Hepatocyte (in vitro differentiated cells): ENCODE data around the gene UBE2G1. TPM values are rescaled to one million over a fixed set of nuclear protein-coding genes. Genes with fewer than 3 reads are reported as not detected.
A peak's percentile ranks its signal among the peaks of the same experiment; 100 is the strongest.

Experiments used
- DNase-seq: peaks from one replicate; pipeline ENCODE4 v3.0.0-alpha.2; 2016; ENCODE audit warnings: low spot score
- H2AFZ ChIP-seq: fragments of 200-600 bp; sonication (generic); 2 replicates; pipeline ENCODE4 v1.6.0; 2016; ENCODE audit warnings: antibody characterized with exemption, mild to moderate bottlenecking
- H3K27ac ChIP-seq: fragments of 200-600 bp; sonication (generic); 2 replicates; pipeline ENCODE4 v1.5.1; 2016; ENCODE audit warnings: mild to moderate bottlenecking
- H3K27me3 ChIP-seq: fragments of 200-600 bp; sonication (generic); 2 replicates; pipeline ENCODE4 v1.6.1; 2016
- H3K36me3 ChIP-seq: fragments of 200-600 bp; sonication (generic); replicated peaks from 2 replicates; pipeline ENCODE4 v1.5.1; 2016; ENCODE audit warnings: low read depth; ENCODE audit not compliant: insufficient read depth
- H3K4me1 ChIP-seq: fragments of 200-600 bp; sonication (generic); 2 replicates; pipeline ENCODE4 v1.5.1; 2016; ENCODE audit warnings: mild to moderate bottlenecking, moderate library complexity; ENCODE audit not compliant: insufficient read depth
- H3K4me2 ChIP-seq: fragments of 200-600 bp; sonication (generic); 2 replicates; pipeline ENCODE4 v1.6.0; 2016
- H3K4me3 ChIP-seq: fragments of 200-600 bp; sonication (generic); 2 replicates; pipeline ENCODE4 v1.5.1; 2016; ENCODE audit warnings: mild to moderate bottlenecking
- H3K79me2 ChIP-seq: fragments of 200-600 bp; sonication (generic); 2 replicates; pipeline ENCODE4 v1.6.0; 2017; ENCODE audit warnings: mild to moderate bottlenecking
- H3K9me2 ChIP-seq: fragments of 200-600 bp; sonication (generic); replicated peaks from 2 replicates; pipeline ENCODE4 v1.6.0; 2017; ENCODE audit warnings: mild to moderate bottlenecking; ENCODE audit not compliant: insufficient read depth
- H3K9me3 ChIP-seq: fragments of 200-600 bp; sonication (generic); 2 replicates; pipeline ENCODE4 v1.5.1; 2016; ENCODE audit warnings: low read depth, mild to moderate bottlenecking
- H4K20me1 ChIP-seq: fragments of 200-600 bp; sonication (generic); 2 replicates; pipeline ENCODE4 v1.6.0; 2016; ENCODE audit warnings: mild to moderate bottlenecking; ENCODE audit not compliant: insufficient read depth, poor library complexity, severe bottlenecking
- EZH2 ChIP-seq: fragments of 200-600 bp; sonication (generic); IDR thresholded peaks from 2 replicates; pipeline ENCODE4 v1.6.1; 2016; ENCODE audit warnings: antibody characterized with exemption, mild to moderate bottlenecking, borderline replicate concordance
- EZH2phosphoT487 ChIP-seq: fragments of 200-600 bp; sonication (generic); IDR thresholded peaks from one replicate; pipeline ENCODE4 v1.6.1; 2018; ENCODE audit warnings: antibody characterized with exemption, mild to moderate bottlenecking, low read depth, moderate library complexity; ENCODE audit not compliant: unreplicated experiment, severe bottlenecking
- WGBS: methylation state at CpG from one replicate; pipeline ENCODE4 v1.1.6; 2016; ENCODE audit warnings: low lambda C conversion rate; ENCODE audit errors: missing lambda C conversion rate; 5-methylcytosine and 5-hydroxymethylcytosine counted together
- polyA plus RNA-seq: library from polyadenylated mRNA; unstranded; fragments of >200 nt; fragmentation: Nextera tagmentation; extraction: Ambion mirVana; gene quantifications from 2 replicates; pipeline ENCODE4 v1.2.1, GENCODE V29; 2016
- total RNA-seq: library from RNA; depleted of rRNA; stranded (reverse); fragments of >200 nt; gene quantifications from 2 replicates; pipeline ENCODE4 v1.2.3, GENCODE V29; 2014
- TF ChIP-seq, protein P1 (sequence below): fragments of 200-600 bp; sonication (generic); IDR thresholded peaks from 2 replicates; pipeline ENCODE4 v1.5.1; 2016; ENCODE audit warnings: antibody characterized with exemption, mild to moderate bottlenecking; ENCODE audit not compliant: poor library complexity

UBE2G1 gene, protein sequence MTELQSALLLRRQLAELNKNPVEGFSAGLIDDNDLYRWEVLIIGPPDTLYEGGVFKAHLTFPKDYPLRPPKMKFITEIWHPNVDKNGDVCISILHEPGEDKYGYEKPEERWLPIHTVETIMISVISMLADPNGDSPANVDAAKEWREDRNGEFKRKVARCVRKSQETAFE
- total RNA-seq = 52.6 and 78.8 TPM in 2 replicates
- polyA plus RNA-seq = 51.3 and 65.1 TPM in 2 replicates

DNA sequence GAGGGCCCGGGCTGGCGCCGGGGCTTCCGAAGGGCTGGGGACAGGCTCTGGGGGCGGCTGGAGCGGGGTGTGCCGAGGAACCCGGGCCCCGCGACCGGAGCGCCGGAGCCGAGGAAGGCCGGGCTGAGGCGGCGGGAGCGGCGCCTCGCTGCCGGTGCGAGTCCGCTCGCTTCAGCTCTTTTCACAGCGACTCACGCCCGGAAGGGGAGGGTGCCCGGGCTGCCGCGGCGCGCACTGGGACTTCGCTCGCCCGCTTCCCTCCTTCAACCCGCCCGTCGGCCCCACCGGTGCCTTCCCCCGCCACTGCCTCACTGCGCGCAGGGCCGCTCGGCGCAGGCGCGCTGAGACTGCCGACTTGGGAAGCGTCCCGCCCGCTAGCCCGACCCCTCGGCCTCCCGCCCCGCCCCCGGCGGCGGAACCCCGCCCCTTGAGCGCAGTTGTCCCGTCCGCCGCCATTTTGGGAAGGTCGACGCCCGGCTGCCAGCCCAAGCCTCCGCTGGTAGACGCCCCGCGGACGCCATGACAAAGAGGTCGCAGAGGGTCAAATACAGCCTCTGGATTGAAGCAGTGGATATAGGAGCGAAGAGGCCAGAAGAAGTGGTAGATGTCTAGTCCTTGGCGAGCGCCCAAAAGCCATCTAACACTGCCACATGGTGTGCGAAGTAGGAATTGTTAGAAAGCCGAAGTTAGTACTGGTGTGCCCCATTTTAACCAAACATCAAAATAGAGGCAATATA, at the start of gene UBE2G1:
UBE2G1 (minus strand) TSS at position 349 of the 737 bp plus-strand sequence. CDS start 359 bp downstream, outside the sequence.
- H3K4me2 ChIP-seq = peak within 1 kb of the TSS; percentile 92
- no peak for TF ChIP-seq EZH2phosphoT487
- TF ChIP-seq, protein P1, sequence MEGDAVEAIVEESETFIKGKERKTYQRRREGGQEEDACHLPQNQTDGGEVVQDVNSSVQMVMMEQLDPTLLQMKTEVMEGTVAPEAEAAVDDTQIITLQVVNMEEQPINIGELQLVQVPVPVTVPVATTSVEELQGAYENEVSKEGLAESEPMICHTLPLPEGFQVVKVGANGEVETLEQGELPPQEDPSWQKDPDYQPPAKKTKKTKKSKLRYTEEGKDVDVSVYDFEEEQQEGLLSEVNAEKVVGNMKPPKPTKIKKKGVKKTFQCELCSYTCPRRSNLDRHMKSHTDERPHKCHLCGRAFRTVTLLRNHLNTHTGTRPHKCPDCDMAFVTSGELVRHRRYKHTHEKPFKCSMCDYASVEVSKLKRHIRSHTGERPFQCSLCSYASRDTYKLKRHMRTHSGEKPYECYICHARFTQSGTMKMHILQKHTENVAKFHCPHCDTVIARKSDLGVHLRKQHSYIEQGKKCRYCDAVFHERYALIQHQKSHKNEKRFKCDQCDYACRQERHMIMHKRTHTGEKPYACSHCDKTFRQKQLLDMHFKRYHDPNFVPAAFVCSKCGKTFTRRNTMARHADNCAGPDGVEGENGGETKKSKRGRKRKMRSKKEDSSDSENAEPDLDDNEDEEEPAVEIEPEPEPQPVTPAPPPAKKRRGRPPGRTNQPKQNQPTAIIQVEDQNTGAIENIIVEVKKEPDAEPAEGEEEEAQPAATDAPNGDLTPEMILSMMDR = peak; percentile 44
- no peaks in the 10 kb centered on the region for H3K9me3 ChIP-seq
- DNase-seq = peak; percentile 99
- H3K27me3 ChIP-seq = no peaks in the 10 kb centered on the region
- peaks cover 34% of the 10 kb centered on the region for H4K20me1 ChIP-seq
- H3K4me3 ChIP-seq = peak within 1 kb of the TSS; percentile 92
- H3K36me3 ChIP-seq = no peaks in the 10 kb centered on the region
- H3K27ac ChIP-seq = peak within 1 kb of the TSS; percentile 98
- H3K4me1 ChIP-seq = peaks cover 7% of the 10 kb centered on the region
- peaks cover 45% of the 10 kb centered on the region for H3K79me2 ChIP-seq
- H2AFZ ChIP-seq = peak within 1 kb of the TSS; percentile 77
- no peaks in the 10 kb centered on the region for H3K9me2 ChIP-seq
- WGBS = 2% methylated on average over 23 of the region's 77 CpGs

DNA sequence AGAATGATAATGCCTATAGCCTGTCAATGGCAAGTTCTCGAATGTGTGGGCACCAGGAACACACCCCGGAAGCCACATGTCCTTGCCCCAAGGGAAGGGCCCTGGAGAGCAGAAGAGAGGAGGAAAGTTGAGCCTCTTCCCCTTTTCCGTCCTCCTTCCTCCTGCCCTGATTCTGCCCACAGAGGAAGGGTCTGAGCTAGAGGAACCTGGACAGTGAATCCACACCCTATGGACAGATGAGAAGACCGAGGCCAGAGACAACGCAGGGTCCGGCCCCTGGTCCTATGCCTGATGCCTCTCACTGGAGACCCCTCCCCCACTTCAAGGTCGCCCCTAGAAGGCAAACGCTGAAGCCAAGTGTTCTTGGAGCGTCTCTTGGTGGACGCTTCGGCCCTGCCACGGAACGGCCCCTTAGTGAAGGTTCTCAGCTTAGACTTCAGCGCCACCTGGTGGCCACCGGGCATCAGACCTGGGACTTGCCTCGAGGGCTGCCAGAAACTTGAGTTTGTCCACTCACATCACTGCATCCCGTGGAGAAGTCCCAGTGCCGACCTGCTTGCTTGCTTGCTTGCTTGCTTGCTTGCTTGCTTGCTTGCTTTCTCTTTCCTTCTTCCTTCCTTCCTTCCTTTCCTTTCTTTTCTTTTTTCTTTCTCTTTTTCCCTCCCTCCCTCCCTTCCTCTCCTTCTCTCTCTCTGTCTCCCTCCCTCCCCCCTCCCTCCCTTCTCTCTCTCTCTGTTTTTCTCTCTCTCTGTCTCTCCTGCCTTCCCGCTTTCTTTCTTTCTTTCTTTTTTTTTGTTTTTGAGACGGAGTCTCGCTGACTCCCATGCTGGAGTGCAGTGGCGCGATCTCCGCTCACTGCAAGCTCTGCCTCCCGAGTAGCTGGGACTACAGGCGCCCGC, 46.7 kb upstream of the UBE2G1 start:
- no peak for TF ChIP-seq EZH2phosphoT487
- TF ChIP-seq, protein P1 = peak; percentile 95
- 42% methylated on average over 18 of the region's 27 CpGs for WGBS

DNA sequence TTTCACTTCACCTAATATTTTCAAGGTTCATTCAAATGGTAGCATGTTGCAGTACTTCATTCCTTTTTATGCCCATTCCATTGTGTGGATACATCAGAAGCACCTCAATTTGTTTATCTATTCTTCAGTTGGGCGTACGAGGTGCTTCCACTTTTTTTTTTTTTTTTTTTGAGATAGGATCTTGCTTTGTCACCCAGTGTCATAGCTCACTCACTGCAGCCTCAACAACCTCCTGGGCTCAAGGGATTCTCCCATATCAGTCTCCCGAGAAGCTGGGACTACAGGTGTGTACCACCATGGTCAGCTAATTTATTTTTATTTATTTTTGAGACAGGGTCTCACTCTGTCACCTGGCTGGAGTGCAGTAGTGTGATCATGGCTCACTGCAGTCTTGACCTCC, 44.7 kb upstream of the UBE2G1 start:
- Histone ChIP-seq H4K20me1 (no peaks in the 10 kb centered on the region), H3K4me2 (no peak overlapping the region), H3K9me3 (no peaks in the 10 kb centered on the region), H3K79me2 (no peaks in the 10 kb centered on the region), H2AFZ (no peak overlapping the region), H3K27ac (no peak overlapping the region), H3K4me1 (no peaks in the 10 kb centered on the region), H3K9me2 (no peaks in the 10 kb centered on the region), H3K36me3 (no peaks in the 10 kb centered on the region), H3K4me3 (no peak overlapping the region), H3K27me3 (no peaks in the 10 kb centered on the region)
- WGBS = 87% methylated on average over 3 of the region's 3 CpGs
- no peak for TF ChIP-seq EZH2
- TF ChIP-seq EZH2phosphoT487 = no peak
- TF ChIP-seq, protein P1 = no peak
- DNase-seq = no peak

More for the DNA sequence above, 46.7 kb upstream of the UBE2G1 start:
- DNase-seq = peak; percentile 95
- Histone ChIP-seq H3K27me3 (no peaks in the 10 kb centered on the region), H3K36me3 (no peaks in the 10 kb centered on the region), H4K20me1 (no peaks in the 10 kb centered on the region), H3K9me3 (no peaks in the 10 kb centered on the region), H3K4me2 (peak overlapping the region; percentile 66), H2AFZ (peak overlapping the region; percentile 49), H3K27ac (no peak overlapping the region), H3K9me2 (no peaks in the 10 kb centered on the region), H3K4me3 (no peak overlapping the region), H3K4me1 (no peaks in the 10 kb centered on the region), H3K79me2 (no peaks in the 10 kb centered on the region)
